PC-3 (cell line): ENCODE measurements around the gene SLC39A1. TPM values are rescaled to one million over a fixed set of nuclear protein-coding genes. Genes with fewer than 3 reads are reported as not detected.

Experiments
- ATAC-seq: fragments of 200-7000 bp; cut with Tn5 transposase; 2 replicates; pipeline ENCODE4 v1.9.1; 2020; ENCODE audit warnings: mild to moderate bottlenecking, moderate library complexity
- BruUV-seq: library from RNA; stranded (reverse); fragments of 400-500 nt; replicated peaks from 2 replicates; lab custom pipeline; 2021; lab: Mats Ljungman, UMichigan
- CTCF ChIA-PET: fragments of 300-600 bp; sonication (Branson Sonifier 250); formaldehyde crosslinking; loops from one replicate; lab custom pipeline; 2022; ENCODE audit warnings: antibody characterized with exemption; lab: Charles Lee
- POLR2A ChIA-PET: fragments of 300-600 bp; sonication (Branson Sonifier 250); formaldehyde crosslinking; loops from one replicate; lab custom pipeline; 2022; ENCODE audit warnings: antibody characterized with exemption; ENCODE audit not compliant: unreplicated experiment; lab: Charles Lee
- DNase-seq: peaks from one replicate; pipeline ENCODE4 v3.0.0-alpha.2; 2015
- H2AFZ ChIP-seq: fragments of 300-600 bp; sonication (generic); 2 replicates; pipeline ENCODE4 v1.6.0; 2016; ENCODE audit warnings: antibody characterized with exemption, low read length
- H3F3A ChIP-seq: fragments of 300-600 bp; sonication (generic); one replicate; pipeline ENCODE4 v1.6.0; 2017; ENCODE audit warnings: antibody characterized with exemption, low read length, control low read depth, mild to moderate bottlenecking; ENCODE audit not compliant: unreplicated experiment
- H3K27ac ChIP-seq: fragments of 300-600 bp; sonication (generic); 2 replicates; pipeline ENCODE4 v1.5.1; 2016; ENCODE audit warnings: mild to moderate bottlenecking, low read length
- H3K27me3 ChIP-seq: fragments of 300-600 bp; sonication (generic); 2 replicates; pipeline ENCODE4 v1.6.1; 2016; ENCODE audit warnings: low read length, mixed read lengths
- H3K36me3 ChIP-seq: fragments of 300-600 bp; sonication (generic); 2 replicates; pipeline ENCODE4 v1.6.1; 2016; ENCODE audit warnings: low read depth, mixed run types, low read length, mixed read lengths
- H3K4me1 ChIP-seq: fragments of 300-600 bp; sonication (generic); 2 replicates; pipeline ENCODE4 v1.5.1; 2016; ENCODE audit warnings: low read length; ENCODE audit not compliant: insufficient read depth
- H3K4me2 ChIP-seq: fragments of 300-600 bp; sonication (generic); 2 replicates; pipeline ENCODE4 v1.6.0; 2016; ENCODE audit warnings: low read length
- H3K4me3 ChIP-seq: fragments of 300-600 bp; sonication (generic); 2 replicates; pipeline ENCODE4 v1.5.1; 2016; ENCODE audit warnings: mild to moderate bottlenecking, low read length, mixed read lengths
- H3K79me2 ChIP-seq: fragments of 300-600 bp; sonication (generic); 2 replicates; pipeline ENCODE4 v1.6.1; 2017; ENCODE audit warnings: low read length, mixed read lengths
- H3K9ac ChIP-seq: fragments of 300-600 bp; sonication (generic); 2 replicates; pipeline ENCODE4 v1.6.0; 2016; ENCODE audit warnings: mild to moderate bottlenecking, low read length
- H3K9me2 ChIP-seq: fragments of 300-600 bp; sonication (generic); replicated peaks from 2 replicates; pipeline ENCODE4 v1.6.1; 2016; ENCODE audit warnings: mixed run types, low read length, mixed read lengths
- H3K9me3 ChIP-seq: fragments of 300-600 bp; sonication (generic); 2 replicates; pipeline ENCODE4 v1.6.1; 2016; ENCODE audit warnings: low read length, mixed read lengths
- H4K20me1 ChIP-seq: fragments of 300-600 bp; sonication (generic); 2 replicates; pipeline ENCODE4 v1.6.1; 2016; ENCODE audit warnings: low read length, mixed read lengths
- CTCF ChIP-seq: fragments of 300-600 bp; sonication (generic); conservative IDR thresholded peaks from 2 replicates; pipeline ENCODE4 v1.5.1; 2017; ENCODE audit warnings: antibody characterized with exemption, low read depth, mild to moderate bottlenecking, low read length
- EZH2 ChIP-seq: fragments of 300-600 bp; sonication (generic); IDR thresholded peaks from one replicate; pipeline ENCODE4 v1.6.1; 2017; ENCODE audit warnings: antibody characterized with exemption, mild to moderate bottlenecking, low read length; ENCODE audit not compliant: unreplicated experiment
- EZH2phosphoT487 ChIP-seq: fragments of 300-600 bp; sonication (generic); IDR thresholded peaks from 2 replicates; pipeline ENCODE4 v1.6.1; 2018; ENCODE audit warnings: mild to moderate bottlenecking, antibody characterized with exemption, low read length, borderline replicate concordance
- intact Hi-C: fragments of 100-400 bp; cut with micrococcal nuclease; formaldehyde crosslinking; loops from 2 replicates; pipeline ENCODE4 v1.9.0; 2023
- total RNA-seq: library from RNA; depleted of rRNA; stranded (reverse); fragments of >200 nt; gene quantifications from 2 replicates; pipeline ENCODE4 v1.2.3, GENCODE V29; 2014

The SLC39A1 gene
- total RNA-seq, 1 experiment from 2014 or later: 201 TPM

GRCh38 chr1:153933955-153934354 lies 29.4 kb downstream of the SLC39A1 start:
- no peaks in the 10 kb centered on the region for H4K20me1 ChIP-seq
- no peak overlapping the region for H3K9ac ChIP-seq
- intact Hi-C loops: no loop called here
- no peaks in the 10 kb centered on the region for H3F3A ChIP-seq
- no peak overlapping the region for H2AFZ ChIP-seq
- ATAC-seq (no peak), DNase-seq (no peak)
- H3K79me2 ChIP-seq: no peaks in the 10 kb centered on the region
- no peak overlapping the region for H3K4me3 ChIP-seq
- no peaks in the 10 kb centered on the region for H3K9me3 ChIP-seq
- POLR2A ChIA-PET: no interaction called here
- H3K27ac ChIP-seq: no peak overlapping the region
- BruUV-seq: no TSS peak
- no peaks in the 10 kb centered on the region for H3K27me3 ChIP-seq
- H3K4me1 ChIP-seq: no peaks in the 10 kb centered on the region
- CTCF ChIA-PET: no interaction called here
- peaks cover 12% of the 10 kb centered on the region; the same call in 1 of the 2 replicates for H3K36me3 ChIP-seq
- TF ChIP-seq CTCF: no peak
- H3K9me2 ChIP-seq: no peaks in the 10 kb centered on the region
- no peak overlapping the region for H3K4me2 ChIP-seq

GRCh38 chr1:153933430-153933829 lies 29.9 kb downstream of the SLC39A1 start:
- ChIA-PET CTCF (no interaction called here), POLR2A (no interaction called here)
- Histone ChIP-seq H3K4me3 (no peak overlapping the region), H3K9me2 (no peaks in the 10 kb centered on the region), H3K27ac (no peak overlapping the region), H3K4me1 (no peaks in the 10 kb centered on the region), H3K9me3 (no peaks in the 10 kb centered on the region), H3K36me3 (peaks cover 12% of the 10 kb centered on the region; the same call in 1 of the 2 replicates), H4K20me1 (no peaks in the 10 kb centered on the region), H2AFZ (no peak overlapping the region), H3K9ac (no peak overlapping the region), H3K4me2 (no peak overlapping the region), H3F3A (no peaks in the 10 kb centered on the region), H3K27me3 (no peaks in the 10 kb centered on the region), H3K79me2 (no peaks in the 10 kb centered on the region)
- DNase-seq (no peak), ATAC-seq (no peak)
- TF ChIP-seq EZH2: no peak
- no peak for TF ChIP-seq CTCF
- TF ChIP-seq EZH2phosphoT487: no peak
- intact Hi-C loops: no loop called here
- no TSS peak for BruUV-seq

GRCh38 chr1:153932156-153933131 lies 30.9 kb downstream of the SLC39A1 start:
- no peaks in the 10 kb centered on the region for H3K27me3 ChIP-seq
- no peaks in the 10 kb centered on the region for H4K20me1 ChIP-seq
- no peak overlapping the region for H3K9ac ChIP-seq
- no peak overlapping the region for H3K4me3 ChIP-seq
- no peak overlapping the region for H2AFZ ChIP-seq
- H3K36me3 ChIP-seq: peaks cover 12% of the 10 kb centered on the region; the same call in 1 of the 2 replicates
- DNase-seq (no peak), ATAC-seq (no peak)
- H3K79me2 ChIP-seq: no peaks in the 10 kb centered on the region
- no peak overlapping the region for H3K4me2 ChIP-seq
- intact Hi-C loops: no loop called here
- CTCF ChIA-PET: no interaction called here
- no peaks in the 10 kb centered on the region for H3F3A ChIP-seq
- TF ChIP-seq CTCF (no peak), EZH2 (no peak), EZH2phosphoT487 (no peak)
- H3K27ac ChIP-seq: no peak overlapping the region
- H3K4me1 ChIP-seq: no peaks in the 10 kb centered on the region
- no peaks in the 10 kb centered on the region for H3K9me3 ChIP-seq
- BruUV-seq: no TSS peak
- POLR2A ChIA-PET: no interaction called here
- no peaks in the 10 kb centered on the region for H3K9me2 ChIP-seq
